Bronchial epithelial cell (primary cell): ENCODE results near the gene TMEM106B. TPM values are rescaled to one million over a fixed set of nuclear protein-coding genes. Genes with fewer than 3 reads are reported as not detected.
A peak's percentile ranks its signal among the peaks of the same experiment; 100 is the strongest.
"Not testable (repeated sequence)": the region's sequence is repeated elsewhere in the genome, so short reads cannot be mapped to it uniquely, and the experiment has no call there.

Source experiments
- DNase-seq: peaks from one replicate; pipeline ENCODE4 v3.0.0-alpha.2; 2010; ENCODE audit warnings: low read depth
- FAIRE-seq: peaks from 2 replicates; lab custom pipeline; 2011; peaks lifted over from hg19 to GRCh38; lab: Jason Lieb, UNC
- H3K27me3 ChIP-seq: 2 replicates; pipeline ENCODE4 v1.5.1; 2011; ENCODE audit warnings: low read length; ENCODE audit not compliant: control insufficient read depth, insufficient read depth
- H3K36me3 ChIP-seq: 2 replicates; pipeline ENCODE4 v1.5.1; 2011; ENCODE audit warnings: low read length; ENCODE audit not compliant: control insufficient read depth, insufficient read depth
- H3K4me3 ChIP-seq: 2 replicates; pipeline ENCODE4 v1.5.1; 2011; ENCODE audit warnings: mild to moderate bottlenecking, low read depth, low read length, control low read depth
- CTCF ChIP-seq: IDR thresholded peaks from 2 replicates; pipeline ENCODE4 v1.5.1; 2011; ENCODE audit warnings: mild to moderate bottlenecking, moderate library complexity, low read length, control low read depth, inconsistent platforms; ENCODE audit not compliant: insufficient read depth, severe bottlenecking
- total RNA-seq: library from RNA; depleted of rRNA; stranded (reverse); fragments of >200 nt; gene quantifications from 2 replicates; pipeline ENCODE4 v1.2.1, GENCODE V29; 2014

The TMEM106B gene
- 39.5 and 48.3 TPM in 2 replicates for total RNA-seq

- H3K36me3 ChIP-seq = peaks cover 1% of the 10 kb centered on the region
- H3K4me3 ChIP-seq = peak within 1 kb of the TSS; percentile 60
- H3K27me3 ChIP-seq = no peaks in the 10 kb centered on the region
- peak; percentile 90 for DNase-seq
- peak; percentile 90 for FAIRE-seq
- peak; percentile 35 for TF ChIP-seq CTCF
Observed at GRCh38 chr7:12211054-12211710, at the start of gene TMEM106B. Gene TMEM106B (plus strand): TSS chr7:12211294. CDS start chr7:12214811, 3,517 bp downstream.

- H3K36me3 ChIP-seq = no peaks in the 10 kb centered on the region
- FAIRE-seq = no peak
- H3K27me3 ChIP-seq = no peaks in the 10 kb centered on the region
- no peak overlapping the region for H3K4me3 ChIP-seq
- DNase-seq = peak; percentile 74
- TF ChIP-seq CTCF = no peak
Observed at GRCh38 chr7:12162415-12163113, 48.5 kb upstream of the TMEM106B start.

GRCh38 chr7:12168065-12168464 is 43.0 kb upstream of the TMEM106B start:
- H3K36me3 ChIP-seq, FAIRE-seq, H3K4me3 ChIP-seq, H3K27me3 ChIP-seq, DNase-seq: not testable (repeated sequence)

GRCh38 chr7:12169981-12170820 is 40.9 kb upstream of the TMEM106B start:
- H3K27me3 ChIP-seq, H3K4me3 ChIP-seq, FAIRE-seq, H3K36me3 ChIP-seq: not testable (repeated sequence)
- DNase-seq = peak; percentile 40

GRCh38 chr7:12173671-12174070 is 37.4 kb upstream of the TMEM106B start:
- no peak for TF ChIP-seq CTCF
- Histone ChIP-seq H3K27me3 (no peaks in the 10 kb centered on the region), H3K4me3 (no peak overlapping the region), H3K36me3 (no peaks in the 10 kb centered on the region)
- no peak for FAIRE-seq
- no peak for DNase-seq

- Histone ChIP-seq H3K27me3 (no peaks in the 10 kb centered on the region), H3K4me3 (no peak overlapping the region), H3K36me3 (no peaks in the 10 kb centered on the region)
- no peak for FAIRE-seq
- no peak for TF ChIP-seq CTCF
- peak; percentile 7 for DNase-seq
Observed at GRCh38 chr7:12174931-12175330, 36.2 kb upstream of the TMEM106B start.
